Liver (tissue), 9 donors: ENCODE data around the gene SLC66A1. TPM values are rescaled to one million over a fixed set of nuclear protein-coding genes. Genes with fewer than 3 reads are reported as not detected.

ENCODE experiments used
- DNase-seq: peaks from one replicate; pipeline ENCODE4 v3.0.0-alpha.2; 2017; ENCODE audit warnings: low spot score
- H3K27ac ChIP-seq, 2 donors: one replicate each; pipeline ENCODE4 v1.7.0; 2013; ENCODE audit warnings: inconsistent platforms in 2 of 2, low read length in 2 of 2, control low read depth in 1 of 2, low read depth in 1 of 2, mild to moderate bottlenecking in 1 of 2
- H3K27me3 ChIP-seq, 4 donors: one replicate each; pipeline versions ENCODE4 v1.6.1 to v1.7.0; 2013; ENCODE audit warnings: low read length in 3 of 4, inconsistent platforms in 1 of 4, mild to moderate bottlenecking in 1 of 4, moderate library complexity in 1 of 4; ENCODE audit not compliant: control insufficient read depth in 4 of 4, insufficient read depth in 4 of 4
- H3K36me3 ChIP-seq, 4 donors: one replicate each; pipeline versions ENCODE4 v1.6.1 to v1.7.0; 2013; ENCODE audit warnings: low read length in 3 of 4, mild to moderate bottlenecking in 3 of 4, low read depth in 1 of 4, moderate library complexity in 1 of 4; ENCODE audit not compliant: control insufficient read depth in 4 of 4, insufficient read depth in 3 of 4
- H3K4me1 ChIP-seq, 4 donors: one replicate each; pipeline versions ENCODE4 v1.6.1 to v1.7.0; 2013; ENCODE audit warnings: low read length in 3 of 4, mild to moderate bottlenecking in 3 of 4, moderate library complexity in 1 of 4; ENCODE audit not compliant: control insufficient read depth in 4 of 4, insufficient read depth in 4 of 4
- H3K4me3 ChIP-seq, 3 donors: one replicate each; pipeline versions ENCODE4 v1.6.1 to v1.7.0; 2013; ENCODE audit warnings: low read length in 3 of 3, control low read depth in 1 of 3, low read depth in 1 of 3, mild to moderate bottlenecking in 1 of 3
- H3K9ac ChIP-seq, 2 donors: one replicate each; pipeline ENCODE4 v1.7.0; 2013; ENCODE audit warnings: low read length in 2 of 2, mild to moderate bottlenecking in 2 of 2, moderate library complexity in 2 of 2, control low read depth in 1 of 2, low read depth in 1 of 2
- H3K9me3 ChIP-seq, 4 donors: one replicate each; pipeline versions ENCODE4 v1.6.1 to v1.7.0; 2013; ENCODE audit warnings: low read length in 3 of 4; ENCODE audit not compliant: control insufficient read depth in 4 of 4
- EGR1 ChIP-seq, 2 donors: IDR thresholded peaks; 2 replicates each; pipeline ENCODE4 v1.6.1; 2016 to 2018; ENCODE audit warnings: antibody characterized with exemption in 2 of 2, low read depth in 2 of 2
- GABPA ChIP-seq, 2 donors: IDR thresholded peaks in 1 of 2; conservative IDR thresholded peaks in 1 of 2; 2 replicates each; pipeline ENCODE4 v1.6.1; 2016; ENCODE audit warnings: antibody characterized with exemption in 2 of 2, mild to moderate bottlenecking in 1 of 2, moderate library complexity in 1 of 2
- HNF4G ChIP-seq: IDR thresholded peaks from 2 replicates; pipeline ENCODE4 v1.6.1; 2016; ENCODE audit warnings: antibody characterized with exemption
- JUND ChIP-seq, 2 donors: IDR thresholded peaks; 2 replicates each; pipeline ENCODE4 v1.6.1; 2016; ENCODE audit warnings: antibody characterized with exemption in 2 of 2
- NR2F2 ChIP-seq: IDR thresholded peaks from 2 replicates; pipeline ENCODE4 v1.6.1; 2016; ENCODE audit warnings: antibody characterized with exemption
- RAD21 ChIP-seq, 2 donors: IDR thresholded peaks; 2 replicates each; pipeline ENCODE4 v1.6.1; 2016; ENCODE audit warnings: antibody characterized with exemption in 2 of 2, mild to moderate bottlenecking in 2 of 2
- RXRA ChIP-seq, 2 donors: IDR thresholded peaks; 2 replicates each; pipeline ENCODE4 v1.6.1; 2017 to 2018; ENCODE audit warnings: antibody characterized with exemption in 2 of 2, mild to moderate bottlenecking in 1 of 2
- SP1 ChIP-seq: IDR thresholded peaks from 2 replicates; pipeline ENCODE4 v1.6.1; 2018; ENCODE audit warnings: antibody characterized with exemption, mild to moderate bottlenecking
- YY1 ChIP-seq: IDR thresholded peaks from 2 replicates; pipeline ENCODE4 v1.6.1; 2016; ENCODE audit warnings: antibody characterized with exemption, mild to moderate bottlenecking
- WGBS: extraction: QIAGEN DNeasy Blood & Tissue Kit; methylation state at CpG from one replicate; pipeline ENCODE4 v1.1.7; 2013; 5-methylcytosine and 5-hydroxymethylcytosine counted together
- polyA plus RNA-seq, 2 donors: library from polyadenylated mRNA; stranded (reverse) in 1 of 2; unstranded in 1 of 2; fragments of 200-250 nt in 1 of 2; fragments of >200 nt in 1 of 2; fragmentation: Nextera tagmentation in 1 of 2; extraction: Ambion mirVana in 1 of 2; gene quantifications; one replicate each; pipeline versions ENCODE4 v1.2.1 to v1.2.3, GENCODE V29; 2013 to 2015
- total RNA-seq, 2 donors: library from RNA; depleted of rRNA; stranded (reverse); fragments of >200 nt; gene quantifications; one replicate each; pipeline ENCODE4 v1.2.3, GENCODE V29; 2014
- TF ChIP-seq, protein P1 (sequence below): IDR thresholded peaks from 2 replicates; pipeline ENCODE4 v1.6.1; 2016; ENCODE audit warnings: antibody characterized with exemption, mild to moderate bottlenecking
- TF ChIP-seq, protein P2 (sequence below): IDR thresholded peaks from 2 replicates; pipeline ENCODE4 v1.6.1; 2016; ENCODE audit warnings: antibody characterized with exemption
- TF ChIP-seq, protein P3 (sequence below): IDR thresholded peaks from 2 replicates; pipeline ENCODE4 v1.6.1; 2016; ENCODE audit warnings: antibody characterized with exemption
- donor health status: healthy.
- donor health status: healthy.
- donor health status: healthy.
- donor health status: healthy.
- donor health status: healthy.

The SLC66A1 gene
- total and polyA plus RNA-seq, 4 donors: 6.8 to 16.0 (median 14.0) TPM

- Histone ChIP-seq H3K27ac (no peak overlapping the region), H3K9me3 (no peaks in the 10 kb centered on the region), H3K27me3 (no peaks in the 10 kb centered on the region), H3K9ac (no peak overlapping the region), H3K4me3 (no peak overlapping the region), H3K36me3 (peaks cover 5 to 41% (median 17%) of the 10 kb centered on the region in 4 donors), H3K4me1 (peaks cover 0 to 3% (median 0%) of the 10 kb centered on the region in 4 donors)
- 97% methylated on average over 17 of the region's 17 CpGs for WGBS
- TF ChIP-seq, protein P1, sequence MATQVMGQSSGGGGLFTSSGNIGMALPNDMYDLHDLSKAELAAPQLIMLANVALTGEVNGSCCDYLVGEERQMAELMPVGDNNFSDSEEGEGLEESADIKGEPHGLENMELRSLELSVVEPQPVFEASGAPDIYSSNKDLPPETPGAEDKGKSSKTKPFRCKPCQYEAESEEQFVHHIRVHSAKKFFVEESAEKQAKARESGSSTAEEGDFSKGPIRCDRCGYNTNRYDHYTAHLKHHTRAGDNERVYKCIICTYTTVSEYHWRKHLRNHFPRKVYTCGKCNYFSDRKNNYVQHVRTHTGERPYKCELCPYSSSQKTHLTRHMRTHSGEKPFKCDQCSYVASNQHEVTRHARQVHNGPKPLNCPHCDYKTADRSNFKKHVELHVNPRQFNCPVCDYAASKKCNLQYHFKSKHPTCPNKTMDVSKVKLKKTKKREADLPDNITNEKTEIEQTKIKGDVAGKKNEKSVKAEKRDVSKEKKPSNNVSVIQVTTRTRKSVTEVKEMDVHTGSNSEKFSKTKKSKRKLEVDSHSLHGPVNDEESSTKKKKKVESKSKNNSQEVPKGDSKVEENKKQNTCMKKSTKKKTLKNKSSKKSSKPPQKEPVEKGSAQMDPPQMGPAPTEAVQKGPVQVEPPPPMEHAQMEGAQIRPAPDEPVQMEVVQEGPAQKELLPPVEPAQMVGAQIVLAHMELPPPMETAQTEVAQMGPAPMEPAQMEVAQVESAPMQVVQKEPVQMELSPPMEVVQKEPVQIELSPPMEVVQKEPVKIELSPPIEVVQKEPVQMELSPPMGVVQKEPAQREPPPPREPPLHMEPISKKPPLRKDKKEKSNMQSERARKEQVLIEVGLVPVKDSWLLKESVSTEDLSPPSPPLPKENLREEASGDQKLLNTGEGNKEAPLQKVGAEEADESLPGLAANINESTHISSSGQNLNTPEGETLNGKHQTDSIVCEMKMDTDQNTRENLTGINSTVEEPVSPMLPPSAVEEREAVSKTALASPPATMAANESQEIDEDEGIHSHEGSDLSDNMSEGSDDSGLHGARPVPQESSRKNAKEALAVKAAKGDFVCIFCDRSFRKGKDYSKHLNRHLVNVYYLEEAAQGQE: no peak
- TF ChIP-seq NR2F2 (no peak), RXRA (IDR thresholded peaks at IDR 0.05) (no peak), EGR1 (IDR thresholded peaks at IDR 0.05; ENCODE audit: low read depth in 2 of 2) (no peak), SP1 (no peak), HNF4G (no peak), RAD21 (IDR thresholded peaks at IDR 0.05) (no peak)
- no peak for DNase-seq
These were observed 37.9 kb downstream of the SLC66A1 start for GRCh38 chr1:19349999-19350398.

GRCh38 chr1:19350566-19350965 is 38.4 kb downstream of the SLC66A1 start:
- Histone ChIP-seq H3K4me1 (no peaks in the 10 kb centered on the region), H3K27ac (no peak overlapping the region), H3K9me3 (no peaks in the 10 kb centered on the region), H3K9ac (no peak overlapping the region), H3K4me3 (no peak overlapping the region), H3K36me3 (peaks cover 7 to 45% (median 18%) of the 10 kb centered on the region in 4 donors), H3K27me3 (no peaks in the 10 kb centered on the region)
- DNase-seq: no peak
- no peak for TF ChIP-seq JUND (IDR thresholded peaks at IDR 0.05)
- TF ChIP-seq RXRA (IDR thresholded peaks at IDR 0.05): no peak
- TF ChIP-seq GABPA (IDR thresholded peaks at IDR 0.05 in 1 of 2, conservative IDR thresholded peaks at IDR 0.05 in 1 of 2): no peak
- TF ChIP-seq, protein P2, sequence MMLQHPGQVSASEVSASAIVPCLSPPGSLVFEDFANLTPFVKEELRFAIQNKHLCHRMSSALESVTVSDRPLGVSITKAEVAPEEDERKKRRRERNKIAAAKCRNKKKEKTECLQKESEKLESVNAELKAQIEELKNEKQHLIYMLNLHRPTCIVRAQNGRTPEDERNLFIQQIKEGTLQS: no peak
- no peak for TF ChIP-seq YY1
- TF ChIP-seq, protein P3, sequence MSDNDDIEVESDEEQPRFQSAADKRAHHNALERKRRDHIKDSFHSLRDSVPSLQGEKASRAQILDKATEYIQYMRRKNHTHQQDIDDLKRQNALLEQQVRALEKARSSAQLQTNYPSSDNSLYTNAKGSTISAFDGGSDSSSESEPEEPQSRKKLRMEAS: no peak
- no peak for TF ChIP-seq RAD21 (IDR thresholded peaks at IDR 0.05)
- TF ChIP-seq, protein P1: no peak
- 98% methylated on average over 5 of the region's 5 CpGs for WGBS
